K562 (cell line): ENCODE measurements around the gene IFT25. TPM values are rescaled to one million over a fixed set of nuclear protein-coding genes. Genes with fewer than 3 reads are reported as not detected.

Experiments used
- BACH1 ChIP-seq: fragments of 200-800 bp; sonication (Bioruptor generic); IDR thresholded peaks from 2 replicates; pipeline ENCODE4 v1.6.1; 2016; ENCODE audit warnings: missing genetic modification characterization, missing compliant biosample characterization
- CHD1 ChIP-seq: fragments of 200-600 bp; sonication (generic); IDR thresholded peaks from one replicate; pipeline ENCODE4 v1.6.1; 2012; ENCODE audit warnings: mild to moderate bottlenecking, moderate library complexity, low read length, inconsistent platforms
- CHD4 ChIP-seq: fragments of 200-600 bp; sonication (generic); IDR thresholded peaks from 3 replicates; pipeline ENCODE4 v1.6.1; 2012; ENCODE audit warnings: low read depth, mild to moderate bottlenecking, mixed read lengths, low read length, inconsistent platforms; ENCODE audit not compliant: insufficient read depth, insufficient replicate concordance, poor library complexity, severe bottlenecking
- ELF4 ChIP-seq: fragments of 450-650 bp; formaldehyde crosslinking; IDR thresholded peaks from 2 replicates; pipeline ENCODE4 v1.4.0; 2022; ENCODE audit warnings: missing genetic modification characterization
- ETV1 ChIP-seq: fragments of 450-650 bp; conservative IDR thresholded peaks from 2 replicates; pipeline ENCODE4 v1.6.1; 2016; ENCODE audit warnings: missing genetic modification characterization, control low read depth, low read depth, missing compliant biosample characterization
- MEIS2 ChIP-seq: fragments of 450-650 bp; IDR thresholded peaks from 2 replicates; pipeline ENCODE4 v1.6.1; 2014; ENCODE audit warnings: mild to moderate bottlenecking; ENCODE audit not compliant: partially characterized antibody
- PURB ChIP-seq: sonication (generic); formaldehyde crosslinking; IDR thresholded peaks from 2 replicates; pipeline ENCODE4 v1.9.0; 2021; ENCODE audit warnings: low read depth, mild to moderate bottlenecking, missing genetic modification reagents
- RBM17 ChIP-seq: fragments of 200-400 bp; formaldehyde crosslinking; IDR thresholded peaks from 2 replicates; pipeline ENCODE4 v1.6.1; 2017; ENCODE audit warnings: low read depth, mild to moderate bottlenecking, low read length, borderline replicate concordance
- STAG1 ChIP-seq: sonication (generic); formaldehyde crosslinking; IDR thresholded peaks from 2 replicates; pipeline ENCODE4 v1.5.0; 2020; ENCODE audit warnings: missing genetic modification reagents, borderline replicate concordance
- STAT5B ChIP-seq: fragments of 250-450 bp; sonication (Bioruptor Pico); IDR thresholded peaks from 2 replicates; pipeline ENCODE4 v1.8.0; 2021; ENCODE audit warnings: mild to moderate bottlenecking, inconsistent platforms
- TAF1 ChIP-seq: IDR thresholded peaks from 2 replicates; pipeline ENCODE4 v1.6.1; 2011; ENCODE audit warnings: mild to moderate bottlenecking, low read length, moderate library complexity; ENCODE audit not compliant: insufficient read depth, control insufficient read depth, severe bottlenecking; ENCODE audit errors: extremely low read depth
- TAL1 ChIP-seq: fragments of 450-650 bp; IDR thresholded peaks from 2 replicates; pipeline ENCODE4 v1.6.1; 2016; ENCODE audit warnings: mild to moderate bottlenecking
- ZNF444 ChIP-seq: fragments of 250-450 bp; sonication (Bioruptor Pico); IDR thresholded peaks from 2 replicates; pipeline ENCODE4 v1.4.0; 2020; ENCODE audit warnings: mild to moderate bottlenecking, moderate library complexity
- ZNF592 ChIP-seq: fragments of 450-650 bp; IDR thresholded peaks from 2 replicates; pipeline ENCODE4 v1.6.1; 2017; ENCODE audit warnings: antibody characterized with exemption, mild to moderate bottlenecking
- ZNF780A ChIP-seq: fragments of 250-450 bp; sonication (Bioruptor Pico); IDR thresholded peaks from 2 replicates; pipeline ENCODE4 v1.5.0; 2021; ENCODE audit warnings: mild to moderate bottlenecking
- polyA plus RNA-seq, 8 experiments: library from polyadenylated mRNA; depleted of rRNA in 4 of 8; stranded (reverse) in 5 of 8; unstranded in 3 of 8; fragments of >200 nt; fragmentation: Nextera tagmentation in 2 of 8; fragmentation: Illumina TruSeq in 1 of 8; extraction: Ambion mirVana in 2 of 8; extraction: Trizol in 1 of 8; gene quantifications; 2 replicates each; pipeline versions ENCODE4 v1.2.1 to v1.2.3, GENCODE V29; 2011 to 2014; ENCODE audit warnings: inconsistent platforms in 1 of 8, missing spikeins in 1 of 8
- total RNA-seq, 7 experiments: library from RNA; depleted of rRNA in 6 of 7; stranded (reverse); fragments of >200 nt in 6 of 7; fragmentation: Illumina TruSeq in 2 of 7; extraction: Trizol in 2 of 7; gene quantifications; 2 replicates each; pipeline versions ENCODE4 v1.2.1 to v1.2.3, GENCODE V29; 2011 to 2021; ENCODE audit warnings: low replicate concordance in 1 of 7
- TF ChIP-seq, protein P1 (sequence below): fragments of 250-450 bp; sonication (Bioruptor Pico); IDR thresholded peaks from 2 replicates; pipeline ENCODE4 v1.8.0; 2022; ENCODE audit warnings: inconsistent platforms, mild to moderate bottlenecking, moderate library complexity, borderline replicate concordance
- TF ChIP-seq, protein P2 (sequence below): sonication (generic); formaldehyde crosslinking; IDR thresholded peaks from 2 replicates; pipeline ENCODE4 v1.8.1; 2023; ENCODE audit warnings: mild to moderate bottlenecking, missing genetic modification reagents

Gene IFT25
- total and polyA plus RNA-seq, 9 of the 15 experiments (the other 6 are each of a cell fraction or from before 2014, with no cell fraction given), result 93.6 to 209 (median 167) TPM

GRCh38 chr1:53944469-53945182 lies 873 bp downstream of the IFT25 start (continued):
- TF ChIP-seq, protein P1, sequence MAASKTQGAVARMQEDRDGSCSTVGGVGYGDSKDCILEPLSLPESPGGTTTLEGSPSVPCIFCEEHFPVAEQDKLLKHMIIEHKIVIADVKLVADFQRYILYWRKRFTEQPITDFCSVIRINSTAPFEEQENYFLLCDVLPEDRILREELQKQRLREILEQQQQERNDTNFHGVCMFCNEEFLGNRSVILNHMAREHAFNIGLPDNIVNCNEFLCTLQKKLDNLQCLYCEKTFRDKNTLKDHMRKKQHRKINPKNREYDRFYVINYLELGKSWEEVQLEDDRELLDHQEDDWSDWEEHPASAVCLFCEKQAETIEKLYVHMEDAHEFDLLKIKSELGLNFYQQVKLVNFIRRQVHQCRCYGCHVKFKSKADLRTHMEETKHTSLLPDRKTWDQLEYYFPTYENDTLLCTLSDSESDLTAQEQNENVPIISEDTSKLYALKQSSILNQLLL (CRISPR knock-in tag), result no peak
- TF ChIP-seq STAT5B (CRISPR knock-in tag) (no peak), BACH1 (tag) (no peak), STAG1 (CRISPR knock-in tag) (no peak), ZNF592 (no peak), ZNF780A (CRISPR knock-in tag) (no peak), ZNF444 (CRISPR knock-in tag) (no peak), PURB (CRISPR knock-in tag) (no peak), ETV1 (tag) (0 out of 2 replicates have a peak, but pooled peaks have one; percentile 1), RBM17 (no peak), ELF4 (CRISPR knock-in tag) (no peak), CHD4 (no peak), CHD1 (no peak), TAF1 (peak; percentile 14), TAL1 (no peak), MEIS2 (no peak)
- TF ChIP-seq, protein P2, sequence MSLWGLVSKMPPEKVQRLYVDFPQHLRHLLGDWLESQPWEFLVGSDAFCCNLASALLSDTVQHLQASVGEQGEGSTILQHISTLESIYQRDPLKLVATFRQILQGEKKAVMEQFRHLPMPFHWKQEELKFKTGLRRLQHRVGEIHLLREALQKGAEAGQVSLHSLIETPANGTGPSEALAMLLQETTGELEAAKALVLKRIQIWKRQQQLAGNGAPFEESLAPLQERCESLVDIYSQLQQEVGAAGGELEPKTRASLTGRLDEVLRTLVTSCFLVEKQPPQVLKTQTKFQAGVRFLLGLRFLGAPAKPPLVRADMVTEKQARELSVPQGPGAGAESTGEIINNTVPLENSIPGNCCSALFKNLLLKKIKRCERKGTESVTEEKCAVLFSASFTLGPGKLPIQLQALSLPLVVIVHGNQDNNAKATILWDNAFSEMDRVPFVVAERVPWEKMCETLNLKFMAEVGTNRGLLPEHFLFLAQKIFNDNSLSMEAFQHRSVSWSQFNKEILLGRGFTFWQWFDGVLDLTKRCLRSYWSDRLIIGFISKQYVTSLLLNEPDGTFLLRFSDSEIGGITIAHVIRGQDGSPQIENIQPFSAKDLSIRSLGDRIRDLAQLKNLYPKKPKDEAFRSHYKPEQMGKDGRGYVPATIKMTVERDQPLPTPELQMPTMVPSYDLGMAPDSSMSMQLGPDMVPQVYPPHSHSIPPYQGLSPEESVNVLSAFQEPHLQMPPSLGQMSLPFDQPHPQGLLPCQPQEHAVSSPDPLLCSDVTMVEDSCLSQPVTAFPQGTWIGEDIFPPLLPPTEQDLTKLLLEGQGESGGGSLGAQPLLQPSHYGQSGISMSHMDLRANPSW (CRISPR knock-in tag), result 0 out of 2 replicates have a peak, but pooled peaks have one; percentile 35
